ENCODE data around the gene CCDC9B.

CCDC9B gene

GRCh38 chr15:40328751-40329150 lies 12.0 kb downstream of the CCDC9B start:
- Histone ChIP-seq H3K4me3 (peak overlapping the region; percentile 98), H3K27ac (peak overlapping the region; percentile 95 to 98)
- no peak for TF ChIP-seq CTCF (IDR thresholded peaks at IDR 0.05)
- DNase-seq (ENCODE audit: low spot score), result no peak

- DNase-seq (ENCODE audit: low spot score), result no peak
- H3K27ac ChIP-seq, result peak overlapping the region; percentile 95 to 98
- TF ChIP-seq CTCF (IDR thresholded peaks at IDR 0.05), result no peak
- H3K4me3 ChIP-seq, result peak overlapping the region; percentile 98
Measured at GRCh38 chr15:40328176-40328575, 12.6 kb downstream of the CCDC9B start.

GRCh38 chr15:40327457-40327856 lies 13.3 kb downstream of the CCDC9B start:
- Histone ChIP-seq H3K27ac (peak overlapping the region; percentile 95 to 98), H3K4me3 (peak overlapping the region; percentile 98)
- DNase-seq (ENCODE audit: low spot score), result no peak
- TF ChIP-seq CTCF (IDR thresholded peaks at IDR 0.05), result no peak

GRCh38 chr15:40325700-40326099 lies 15.0 kb downstream of the CCDC9B start:
- Histone ChIP-seq H3K27ac (peak overlapping the region; percentile 95 to 98), H3K4me3 (peak overlapping the region; percentile 98)
- no peak for DNase-seq (ENCODE audit: low spot score)
- no peak for TF ChIP-seq CTCF (IDR thresholded peaks at IDR 0.05)

GRCh38 chr15:40325188-40325587 lies 15.6 kb downstream of the CCDC9B start:
- Histone ChIP-seq H3K27ac (peak overlapping the region; percentile 95 to 98), H3K4me3 (peak overlapping the region; percentile 98)
- no peak for DNase-seq (ENCODE audit: low spot score)

GRCh38 chr15:40323953-40324937 lies 16.5 kb downstream of the CCDC9B start:
- Histone ChIP-seq H3K4me3 (peak overlapping the region; percentile 98), H3K27ac (peak overlapping the region; percentile 95 to 98)
- DNase-seq (ENCODE audit: low spot score), result no peak
- no peak for TF ChIP-seq CTCF (IDR thresholded peaks at IDR 0.05)

More at GRCh38 chr15:40325188-40325587, 15.6 kb downstream of the CCDC9B start:
- no peak for TF ChIP-seq CTCF (IDR thresholded peaks at IDR 0.05)

Data from coronary artery (tissue), 2 donors.